Measurements from ENCODE around the gene NAT14.

- TF ChIP-seq CTCF (IDR thresholded peaks at IDR 0.05) (no peak), ZFX (IDR thresholded peaks at IDR 0.05; ENCODE audit: borderline replicate concordance) (no peak)
Measured at GRCh38 chr19:55441319-55441691, 43.7 kb upstream of the NAT14 start.

Measured in 22Rv1 (cell line).